ENCODE measurements around the gene DNMT3B. TPM values are rescaled to one million over a fixed set of nuclear protein-coding genes. Genes with fewer than 3 reads are reported as not detected.
A peak's percentile ranks its signal among the peaks of the same experiment; 100 is the strongest.
"Not testable (repeated sequence)": the region's sequence is repeated elsewhere in the genome, so short reads cannot be mapped to it uniquely, and the experiment has no call there.

Gene DNMT3B
- total RNA-seq = 3.4 TPM

GRCh38 chr20:32761831-32762753 is at the start of gene DNMT3B:
Gene DNMT3B (plus strand): TSS chr20:32762385. CDS start chr20:32780324, 17,939 bp downstream.
- DNase-seq (ENCODE audit: low spot score) = peak; percentile 64

DNA sequence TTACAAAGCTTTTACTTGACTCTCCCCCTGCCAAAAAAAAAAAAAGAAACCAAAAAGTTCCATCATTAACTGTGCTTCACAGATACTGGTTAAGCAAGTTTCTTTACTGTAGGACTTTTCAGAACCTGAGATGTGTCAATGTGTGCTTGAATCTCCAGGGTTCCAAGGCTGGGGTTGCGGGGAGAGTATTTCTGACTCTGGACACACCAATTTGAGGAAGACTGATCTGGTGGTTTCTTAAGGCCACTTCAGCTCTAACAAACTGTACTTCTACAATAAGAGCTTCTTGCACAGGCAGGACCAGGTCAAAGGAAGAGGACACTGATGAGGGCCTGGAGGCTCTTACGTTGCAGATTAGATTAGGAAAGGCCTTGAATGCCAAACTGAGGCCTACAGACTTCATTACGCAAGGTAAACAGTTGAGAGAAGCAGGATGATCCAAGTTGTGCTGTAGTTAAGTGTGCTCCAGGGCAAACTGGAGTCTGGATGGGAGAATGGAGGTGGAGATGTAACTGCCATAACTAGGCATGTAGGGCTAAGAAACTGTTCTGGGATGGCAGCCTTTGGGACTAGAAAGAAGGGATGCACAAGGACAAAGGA is 43.3 kb upstream of the DNMT3B start:
- no peak for DNase-seq (ENCODE audit: low spot score)

GRCh38 chr20:32727683-32728082 is 34.5 kb upstream of the DNMT3B start:
- no peak for DNase-seq (ENCODE audit: low spot score)

GRCh38 chr20:32728435-32728834 is 33.8 kb upstream of the DNMT3B start:
- not testable (repeated sequence) for DNase-seq (ENCODE audit: low spot score)

GRCh38 chr20:32729334-32729733 is 32.9 kb upstream of the DNMT3B start:
- not testable (repeated sequence) for DNase-seq (ENCODE audit: low spot score)

DNA sequence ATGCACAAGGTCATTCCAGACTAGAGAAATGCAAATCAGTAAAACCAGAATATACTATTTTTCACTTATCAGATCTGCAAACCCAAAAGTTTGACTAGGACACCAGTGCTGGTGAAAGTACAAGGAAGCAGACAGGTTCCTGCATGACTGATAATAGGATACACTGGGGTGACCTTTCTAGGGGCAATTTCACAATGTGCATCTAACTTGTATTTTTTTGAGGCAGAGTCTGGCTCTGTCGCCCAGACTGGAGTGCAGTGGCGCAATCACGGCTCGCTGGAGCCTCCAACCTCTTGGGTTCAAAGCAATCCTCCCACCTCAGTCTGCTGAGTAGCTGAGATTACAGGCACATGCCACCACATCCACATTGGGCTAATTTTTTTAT is 30.3 kb upstream of the DNMT3B start:
- DNase-seq (ENCODE audit: low spot score) = peak; percentile 60

- DNase-seq (ENCODE audit: low spot score) = no peak
These were observed 24.6 kb upstream of the DNMT3B start for GRCh38 chr20:32737371-32738223.

GRCh38 chr20:32741151-32741550 is 21.0 kb upstream of the DNMT3B start:
- no peak for DNase-seq (ENCODE audit: low spot score)

GRCh38 chr20:32742322-32743236 is 19.6 kb upstream of the DNMT3B start:
- DNase-seq (ENCODE audit: low spot score) = no peak

DNA sequence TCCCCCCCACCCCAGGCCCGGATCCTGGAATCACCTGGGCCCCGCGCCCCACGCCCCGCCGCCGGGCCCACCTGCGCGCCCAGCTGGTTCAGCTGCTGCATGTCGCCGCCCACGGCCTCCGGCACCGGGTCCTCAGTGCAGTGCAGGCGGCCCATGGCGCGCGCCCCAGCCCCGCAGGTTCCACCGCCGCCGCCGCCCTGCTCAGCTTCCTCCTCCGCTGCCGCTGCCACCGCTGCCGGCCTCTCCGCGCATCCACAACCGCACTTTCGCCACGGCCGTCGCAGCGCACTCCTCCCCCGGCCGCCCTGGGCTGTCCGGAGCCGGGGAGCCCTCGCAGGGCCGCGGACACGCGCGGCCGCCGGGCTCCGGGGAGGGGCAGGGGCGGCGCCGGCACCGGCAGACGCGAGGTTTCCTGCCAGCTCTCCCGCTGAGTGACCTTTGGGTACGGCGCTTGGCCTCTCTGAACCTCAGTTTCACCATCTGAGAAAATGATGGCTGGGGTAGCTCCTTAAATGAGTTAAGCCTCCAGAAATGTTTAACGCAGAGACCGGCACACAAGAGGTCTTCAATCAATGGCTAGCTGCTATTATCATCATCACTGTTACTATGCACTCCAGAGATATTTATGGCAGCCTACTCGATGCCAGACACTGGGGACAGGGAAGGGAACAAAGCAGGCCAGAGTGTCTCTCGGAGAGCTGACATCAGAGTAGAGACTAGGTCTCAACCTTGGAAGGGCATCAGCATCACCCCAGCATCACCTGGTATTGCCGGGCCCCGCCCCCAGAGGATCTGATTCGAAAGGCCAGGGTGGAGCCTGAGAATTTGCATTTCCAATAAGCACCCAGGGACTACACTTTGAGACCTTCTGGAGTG is 18.7 kb upstream of the DNMT3B start, which contains the start of gene COMMD7:
Gene COMMD7 (minus strand): TSS at position 231 of the 876 bp plus-strand sequence. CDS start 76 bp downstream, at position 155.
- peak; percentile 72 for DNase-seq (ENCODE audit: low spot score)

DNA sequence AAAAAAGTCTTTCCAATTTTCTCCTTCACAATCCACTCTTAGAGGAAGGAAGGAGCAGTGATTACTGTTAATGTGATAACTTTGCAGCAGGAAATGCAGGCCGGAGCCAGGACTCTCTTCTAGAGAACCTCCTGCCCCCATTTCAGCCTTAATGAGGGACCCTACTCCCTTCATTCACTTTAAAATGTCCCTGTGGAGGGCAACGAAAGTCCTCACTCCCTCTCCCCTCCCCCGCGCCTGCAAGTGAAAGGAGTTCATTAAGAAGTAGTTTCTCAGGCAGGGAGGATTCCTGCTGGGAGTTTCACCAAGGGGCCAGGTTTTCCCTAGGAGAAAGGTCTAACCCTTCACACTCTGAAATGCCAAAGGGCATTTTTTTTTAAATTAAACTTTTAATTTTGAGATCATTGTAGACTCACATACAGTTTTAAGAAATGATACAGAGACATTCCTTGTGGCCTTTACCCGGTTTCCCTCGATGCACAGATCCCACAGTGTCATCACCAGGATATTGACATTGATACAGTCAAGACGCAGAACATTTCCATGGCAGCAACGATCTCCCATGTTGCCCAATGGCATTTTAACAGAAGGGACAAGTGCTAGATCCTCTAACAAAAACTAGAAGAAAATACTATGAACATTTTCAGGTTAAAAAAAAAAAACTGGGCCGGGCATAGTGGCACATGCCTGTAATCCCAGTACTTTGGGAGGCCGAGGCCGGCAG is 12.1 kb upstream of the DNMT3B start:
- DNase-seq (ENCODE audit: low spot score) = no peak

DNA sequence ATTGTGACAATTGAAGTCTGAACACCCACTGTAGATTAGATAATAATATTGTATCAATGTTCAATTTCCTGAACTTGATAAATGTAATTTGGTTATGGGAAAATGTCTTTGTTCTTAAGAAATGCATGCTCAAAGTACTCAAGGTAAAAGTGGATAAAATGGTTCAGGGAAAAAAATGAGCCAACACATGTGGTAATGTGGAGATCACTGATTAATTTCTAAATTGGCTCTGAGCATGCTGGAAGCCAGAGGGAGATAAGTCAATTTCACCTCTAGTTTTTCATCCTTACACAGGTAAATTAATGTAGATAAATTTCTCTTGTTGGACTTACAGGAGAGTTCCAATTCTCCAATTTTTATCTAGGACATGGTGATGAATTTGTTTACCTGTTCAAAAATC is 10.9 kb upstream of the DNMT3B start:
- DNase-seq (ENCODE audit: low spot score) = no peak

- DNase-seq (ENCODE audit: low spot score) = no peak
These were observed 10.3 kb upstream of the DNMT3B start for GRCh38 chr20:32751702-32752457.

- no peak for DNase-seq (ENCODE audit: low spot score)
These were observed 9.5 kb upstream of the DNMT3B start for GRCh38 chr20:32752458-32753250.

DNA sequence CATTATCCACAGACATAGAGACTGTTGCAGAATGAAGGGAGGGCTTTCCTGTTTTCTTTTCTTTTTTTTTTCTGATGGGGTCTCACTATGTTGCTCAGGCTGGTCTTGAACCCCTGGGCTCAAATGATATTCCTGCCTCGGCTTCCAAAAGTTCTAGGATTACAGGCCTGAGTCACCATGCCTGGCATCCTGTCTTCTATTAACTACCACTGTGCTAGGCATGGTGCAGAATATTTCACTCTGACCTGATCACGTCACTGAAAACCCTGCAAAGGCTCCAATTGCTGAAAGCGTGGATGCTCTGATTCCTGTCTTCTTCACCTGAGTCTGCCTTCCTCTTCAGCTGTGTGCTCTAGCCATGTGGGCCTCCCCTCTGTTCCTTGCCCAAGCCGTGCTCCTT is 8.5 kb upstream of the DNMT3B start:
- DNase-seq (ENCODE audit: low spot score) = no peak

DNA sequence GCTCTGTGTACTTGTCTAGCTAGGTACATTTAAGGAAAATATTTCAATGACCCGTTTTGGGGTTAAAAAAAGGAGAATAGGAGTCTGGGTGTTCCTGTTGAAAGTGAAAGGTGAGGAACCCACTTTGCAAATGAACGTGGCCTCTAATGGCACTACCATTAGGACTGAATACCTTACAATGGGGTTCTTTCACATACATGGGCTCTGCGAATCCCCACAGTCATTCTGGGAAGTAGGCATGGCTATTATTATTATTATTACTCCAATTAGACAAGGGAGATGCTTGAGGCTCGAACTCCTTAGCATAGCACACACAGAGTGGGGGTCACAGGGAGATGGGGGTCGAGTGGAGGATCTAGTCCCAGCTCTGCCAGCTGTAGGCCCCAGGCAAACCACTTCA is 6.0 kb upstream of the DNMT3B start:
- no peak for DNase-seq (ENCODE audit: low spot score)

DNA sequence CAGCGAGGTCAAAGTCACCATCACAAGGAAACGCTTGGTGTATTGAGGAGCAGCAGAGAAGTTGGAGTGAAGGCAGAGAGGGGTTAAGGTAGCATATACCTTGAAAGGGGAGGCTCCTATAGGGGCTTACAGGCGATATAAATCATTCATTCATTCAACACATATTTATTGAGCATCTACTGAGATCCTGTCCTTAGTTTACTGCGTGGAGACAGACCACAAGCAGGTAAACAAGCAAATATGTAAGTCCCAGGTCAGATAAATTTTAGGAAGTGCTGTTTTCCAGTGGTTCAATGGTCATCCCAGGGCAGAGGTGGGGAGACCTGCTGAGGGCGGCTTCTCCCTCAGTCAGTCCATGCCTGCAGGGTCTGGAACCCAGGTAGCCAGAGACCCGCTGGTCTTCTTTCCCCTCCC is 761 bp upstream of the DNMT3B start:
- no peak for DNase-seq (ENCODE audit: low spot score)

- no peak for DNase-seq (ENCODE audit: low spot score)
These were observed 593 bp downstream of the DNMT3B start for GRCh38 chr20:32762754-32763201.
